ENCODE measurements around the gene VIPR2.

VIPR2 gene

GRCh38 chr7:159062569-159062968 is 82.1 kb downstream of the VIPR2 start:
- DNase-seq = no peak

DNA sequence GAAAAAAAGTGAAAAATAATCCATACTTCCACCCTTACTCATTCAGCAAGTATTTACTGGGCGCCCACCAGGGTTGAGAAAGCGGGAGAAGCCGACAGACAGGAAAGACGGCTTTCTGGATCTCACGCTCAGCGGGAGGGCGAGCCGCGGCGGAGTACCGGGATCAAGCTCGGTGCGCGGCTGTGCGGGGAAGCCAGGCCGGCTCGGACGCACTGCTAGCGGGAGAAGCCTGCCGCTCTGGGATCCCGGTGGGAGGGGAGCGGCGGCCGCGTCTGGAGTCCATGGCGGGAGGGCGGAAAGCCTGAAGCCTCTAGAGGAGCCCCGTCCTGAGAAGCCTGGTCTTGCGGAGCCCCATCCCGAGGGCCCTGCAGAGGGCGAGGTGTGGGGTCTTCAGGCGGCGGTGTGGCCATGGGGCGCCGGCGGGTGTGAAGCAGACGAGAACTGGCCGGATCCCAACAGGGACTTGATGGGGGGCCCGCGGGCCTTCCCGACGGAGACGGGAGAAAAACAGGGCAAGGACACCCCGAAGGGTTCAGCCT is 82.9 kb downstream of the VIPR2 start:
- no peak for DNase-seq

DNA sequence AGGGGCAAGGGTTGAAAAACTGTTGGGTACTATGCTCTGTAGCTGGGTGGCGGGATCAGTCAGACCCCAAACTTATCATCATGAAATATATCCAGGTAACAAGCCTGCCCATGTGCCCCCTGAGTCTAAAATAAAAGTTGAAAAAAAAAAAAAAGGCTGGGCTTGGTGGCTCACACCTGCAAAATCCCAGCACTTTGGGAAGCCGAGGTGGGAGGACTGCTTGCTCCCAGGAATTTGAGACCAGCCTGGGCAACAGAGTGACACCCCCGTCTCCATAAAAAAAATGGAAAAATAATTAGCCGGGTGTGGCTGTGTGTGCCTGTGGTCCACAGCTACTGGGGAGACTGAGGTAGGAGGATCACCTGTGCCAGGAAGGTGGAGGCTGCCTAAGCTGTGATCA is 83.5 kb downstream of the VIPR2 start:
- DNase-seq = no peak

DNA sequence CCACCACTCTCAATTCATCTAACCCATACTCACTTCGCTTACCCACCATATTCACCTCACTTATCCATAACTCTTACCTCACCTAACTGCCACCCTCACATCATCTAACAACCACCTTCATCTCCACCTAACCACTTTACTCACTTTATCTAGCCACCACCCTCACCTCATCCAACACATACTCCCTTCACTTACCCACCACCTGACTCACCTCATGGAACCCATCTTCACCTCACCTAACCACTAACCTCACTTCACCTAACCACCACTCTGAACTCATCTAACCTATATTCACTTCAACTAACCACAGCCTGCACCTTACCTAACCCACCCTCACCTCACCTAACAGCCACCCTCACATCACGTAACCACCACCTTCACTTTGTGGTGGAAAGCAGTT is 84.2 kb downstream of the VIPR2 start:
- DNase-seq = no peak

DNA sequence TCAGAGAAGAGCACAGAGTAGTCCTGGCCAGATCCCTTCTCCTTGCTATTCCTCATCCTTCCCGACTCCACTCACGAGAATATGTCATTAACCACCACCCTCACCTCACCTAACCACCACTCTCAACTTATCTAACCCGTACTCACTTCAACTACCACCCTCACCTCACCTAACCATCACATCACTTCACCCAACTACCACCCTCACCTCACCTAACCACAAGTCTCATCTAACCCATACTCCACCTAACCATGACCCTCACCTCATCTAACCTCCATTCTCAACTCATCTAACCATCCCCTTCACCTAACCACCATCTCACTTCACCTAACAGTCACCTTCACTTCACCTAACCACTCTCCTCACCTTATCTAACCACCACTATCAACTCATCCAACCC is 85.0 kb downstream of the VIPR2 start:
- DNase-seq = no peak

GRCh38 chr7:159057647-159058046 is 87.0 kb downstream of the VIPR2 start:
- DNase-seq = no peak

DNA sequence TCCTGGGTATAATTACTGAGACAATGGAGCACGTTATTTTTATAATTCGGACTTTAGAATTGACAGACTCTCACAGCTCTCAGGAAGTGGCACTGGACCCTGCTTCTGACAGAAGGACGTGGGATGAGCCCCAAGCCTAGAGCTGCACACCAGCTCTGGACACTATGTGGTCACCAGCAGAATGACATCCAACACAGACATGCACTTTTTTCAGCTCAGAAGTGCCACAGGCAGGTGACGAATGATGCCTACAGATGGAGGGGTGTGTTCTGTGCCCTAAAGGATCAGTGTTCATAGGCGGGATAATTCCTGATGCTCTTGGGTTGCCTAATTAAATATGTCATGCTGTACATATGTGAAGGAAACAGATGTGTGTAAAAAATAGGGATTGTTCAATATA is 87.9 kb downstream of the VIPR2 start:
- no peak for DNase-seq

GRCh38 chr7:159051916-159052315 is 92.8 kb downstream of the VIPR2 start:
- no peak for DNase-seq

DNA sequence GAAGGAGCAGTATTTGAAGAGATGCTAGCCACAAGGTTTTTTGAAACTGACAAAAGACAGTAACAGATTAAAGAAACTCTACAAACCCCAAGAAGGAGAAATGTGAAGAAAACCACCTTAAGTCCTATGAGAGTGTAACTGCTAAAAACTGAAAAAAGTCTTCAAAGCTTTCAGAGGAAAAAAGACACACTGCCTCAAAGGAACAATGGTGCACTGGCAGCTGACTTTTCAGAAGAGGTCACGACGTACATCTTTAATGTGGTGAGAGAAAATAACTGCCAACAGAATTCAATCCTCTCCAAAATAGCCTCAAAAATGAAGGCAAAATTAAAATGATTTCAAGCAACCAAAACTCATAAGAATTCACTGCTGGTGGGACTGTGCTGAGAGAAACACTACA is 94.0 kb downstream of the VIPR2 start:
- DNase-seq = no peak

- no peak for DNase-seq
These were observed 95.2 kb downstream of the VIPR2 start for GRCh38 chr7:159049266-159050025.

GRCh38 chr7:159048656-159049055 is 96.0 kb downstream of the VIPR2 start:
- DNase-seq = no peak

GRCh38 chr7:159047536-159047935 is 97.1 kb downstream of the VIPR2 start:
- DNase-seq = no peak

DNA sequence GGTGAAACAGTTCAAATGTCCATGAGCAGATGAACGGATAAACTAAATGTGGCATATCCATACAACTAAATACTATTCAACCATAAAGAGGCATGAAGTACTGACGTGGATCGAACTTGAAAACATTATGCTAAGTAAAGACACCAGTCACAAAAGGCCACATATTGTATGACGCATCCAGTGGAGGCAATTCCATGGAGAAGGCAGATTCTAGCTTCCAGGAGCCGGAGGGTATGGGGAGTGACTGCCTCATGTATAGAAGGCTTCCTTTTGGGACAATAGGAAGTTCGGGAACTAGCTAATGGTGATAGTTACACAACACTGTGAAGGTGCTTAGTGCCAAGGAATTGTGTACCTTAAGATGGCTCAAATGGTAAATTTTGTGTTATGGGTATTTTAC is 98.4 kb downstream of the VIPR2 start:
- no peak for DNase-seq

- no peak for DNase-seq
These were observed 98.8 kb downstream of the VIPR2 start for GRCh38 chr7:159045839-159046238.

GRCh38 chr7:159042581-159043101 is 102.0 kb downstream of the VIPR2 start:
- no peak for DNase-seq

DNA sequence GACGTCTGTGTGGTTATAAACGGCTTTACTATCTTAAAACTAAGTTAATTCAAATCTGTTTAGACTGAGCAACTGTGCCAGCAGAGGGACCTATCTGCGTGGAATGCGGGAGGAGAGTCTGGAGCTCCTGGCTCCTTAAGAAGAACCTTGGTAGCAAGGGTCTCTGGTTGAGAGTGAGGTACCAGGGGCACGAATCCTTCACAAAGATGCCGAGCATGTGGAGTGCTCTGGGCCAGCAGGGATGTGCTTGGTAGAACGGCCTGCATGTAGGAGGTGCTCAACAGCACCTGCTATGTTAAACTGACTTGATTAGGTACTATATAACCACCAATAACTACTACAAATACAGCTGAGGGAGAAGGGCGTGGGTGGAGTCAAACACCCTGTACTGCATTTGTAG is 102.6 kb downstream of the VIPR2 start:
- DNase-seq = no peak

DNA sequence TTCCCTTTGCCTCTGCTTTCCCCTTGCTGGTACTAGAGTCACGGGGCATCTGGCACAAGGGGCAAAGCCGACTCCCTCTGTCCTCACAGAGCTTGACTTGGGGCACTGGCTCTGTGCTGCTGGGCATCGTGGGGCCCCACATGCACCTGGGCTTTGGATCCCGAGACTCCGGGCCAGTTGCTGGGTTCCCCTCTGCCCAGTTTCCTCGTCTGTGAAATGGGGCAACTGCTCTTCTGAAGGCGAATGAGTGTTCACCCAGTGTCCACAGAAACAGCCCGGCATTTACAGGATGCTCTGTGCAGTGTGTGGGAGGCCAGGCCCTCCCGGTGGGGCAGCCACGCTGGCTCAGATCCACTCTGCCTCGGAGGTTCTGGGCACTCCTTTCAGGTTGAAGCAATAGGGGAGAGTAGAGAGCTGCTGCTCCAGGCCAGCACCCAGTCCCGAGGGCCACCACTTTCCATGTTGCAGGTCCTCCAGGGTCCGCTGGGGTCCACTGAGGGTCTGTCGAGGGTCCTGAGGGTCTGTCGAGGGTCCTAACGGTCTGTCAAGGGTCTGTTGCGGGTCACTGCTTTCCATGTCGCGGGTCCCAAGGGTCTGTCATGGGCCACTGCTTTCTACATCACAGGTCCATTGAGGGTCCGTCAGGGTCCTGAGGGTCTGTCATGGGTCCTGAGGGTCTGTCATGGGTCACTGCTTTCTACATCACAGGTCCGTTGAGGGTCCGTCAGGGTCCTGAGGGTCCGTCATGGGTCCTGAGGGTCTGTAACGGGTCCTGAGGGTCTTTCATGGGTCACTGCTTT is 103.6 kb downstream of the VIPR2 start:
- DNase-seq = no peak

DNA sequence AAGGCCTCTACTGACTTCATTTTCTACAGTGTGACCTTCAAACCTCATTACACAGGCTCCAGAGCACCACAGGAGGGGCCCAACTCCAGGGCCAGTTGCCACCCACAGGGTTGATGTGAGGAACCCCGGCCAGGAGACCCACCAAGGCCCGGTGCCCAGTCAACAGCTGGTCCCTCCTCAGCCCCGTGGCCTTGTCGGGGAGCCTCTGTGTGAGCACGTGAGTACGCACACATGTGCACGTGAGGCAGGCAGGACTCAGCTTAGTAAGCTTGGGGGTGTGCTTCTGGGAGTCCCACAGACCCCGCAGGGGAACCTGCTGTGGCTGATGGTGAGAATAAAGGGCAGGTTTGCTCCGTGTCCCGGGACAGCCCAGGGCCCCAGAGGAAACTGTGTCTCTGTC is 104.5 kb downstream of the VIPR2 start:
- no peak for DNase-seq

- no peak for DNase-seq
These were observed 105.0 kb downstream of the VIPR2 start for GRCh38 chr7:159039716-159040115.

DNA sequence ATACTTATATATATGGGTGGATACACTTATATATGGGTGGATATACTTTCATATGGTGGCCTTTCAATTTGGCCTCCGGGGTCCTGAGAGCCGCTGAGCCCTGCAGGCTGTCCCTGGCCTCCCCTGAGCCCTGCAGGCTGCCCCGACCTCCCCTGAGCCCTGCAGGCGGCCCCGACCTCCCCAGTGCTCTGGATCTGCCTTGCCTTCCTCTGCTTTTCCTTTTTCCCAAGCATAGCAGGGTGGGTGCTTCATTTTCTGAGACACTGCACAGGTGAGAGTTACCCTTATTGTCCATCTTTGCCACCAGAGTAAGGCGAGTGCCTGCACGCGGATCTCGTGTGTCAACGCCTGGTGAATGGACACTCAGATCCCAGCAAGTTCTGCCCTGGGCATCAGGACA is 106.6 kb downstream of the VIPR2 start:
- no peak for DNase-seq

GRCh38 chr7:159036916-159037605 is 107.6 kb downstream of the VIPR2 start:
- no peak for DNase-seq

DNA sequence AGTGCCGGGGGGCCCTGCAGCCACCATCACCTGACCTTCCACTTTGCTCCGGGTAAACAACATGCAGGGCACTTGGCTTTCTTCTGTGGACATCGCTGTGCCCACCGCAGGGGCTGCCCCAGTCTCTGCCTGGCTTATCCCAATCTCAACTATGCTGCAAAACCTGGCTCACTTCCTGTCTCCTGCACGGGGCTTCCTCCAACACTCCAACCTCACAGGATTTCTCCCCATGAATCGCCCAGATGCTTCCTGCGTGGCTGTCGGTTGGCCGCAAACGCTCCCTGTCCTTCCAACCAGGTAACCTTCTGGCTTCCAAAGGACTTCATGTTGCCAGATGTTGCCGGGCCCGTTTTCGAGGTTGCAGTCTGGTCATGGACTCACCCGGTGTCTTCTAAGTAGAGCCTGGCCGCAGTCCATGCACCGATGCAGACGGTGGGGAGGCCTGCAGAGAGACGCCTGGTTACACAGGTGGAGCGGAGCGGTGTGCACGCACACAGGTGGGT is 109.0 kb downstream of the VIPR2 start:
- DNase-seq = no peak

DNA sequence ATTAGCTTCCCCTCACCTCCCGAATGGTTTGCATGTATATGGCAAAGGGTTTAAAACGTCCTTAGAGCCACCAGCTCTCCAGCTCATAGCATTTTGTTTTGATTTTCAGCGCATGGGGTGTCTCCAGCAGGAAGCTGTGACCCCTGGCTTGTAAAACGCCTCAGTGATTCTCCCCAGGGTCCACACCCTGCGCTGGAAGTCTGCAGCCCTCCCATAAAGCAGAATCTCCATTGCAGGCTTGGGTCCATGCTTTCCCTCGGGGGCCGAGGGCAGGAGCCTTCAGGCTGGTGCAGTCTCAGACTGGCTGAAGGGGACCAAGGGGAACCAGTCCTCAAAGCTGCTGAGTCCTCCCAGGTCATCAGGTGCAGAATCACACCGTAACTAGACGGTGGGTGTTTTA is 109.7 kb downstream of the VIPR2 start:
- DNase-seq = no peak

Data from GOT3 (cell line).